ENCODE results near the gene GABBR2. TPM values are rescaled to one million over a fixed set of nuclear protein-coding genes. Genes with fewer than 3 reads are reported as not detected.

Gene GABBR2
- total and polyA plus RNA-seq, 7 experiments from 2014 or later = not detected

GRCh38 chr9:98702340-98702739, 6.4 kb downstream of the GABBR2 start:
- Histone ChIP-seq H3K4me3 (ENCODE audit: low read length) (no peak overlapping the region), H3K9me3 (ENCODE audit: control insufficient read depth in 2 of 3, low read length in 3 of 3) (peaks cover 0 to 3% (median 0%) of the 10 kb centered on the region in 3 experiments), H3K4me1 (ENCODE audit: control insufficient read depth in 2 of 2, insufficient read depth in 2 of 2, low read length in 2 of 2) (no peaks in the 10 kb centered on the region), H3K27me3 (ENCODE audit: control insufficient read depth in 2 of 2, insufficient read depth in 2 of 2, low read length in 2 of 2) (no peaks in the 10 kb centered on the region), H3K36me3 (ENCODE audit: control insufficient read depth in 2 of 3, insufficient read depth in 3 of 3, low read length in 3 of 3) (no peaks in the 10 kb centered on the region), H3K27ac (ENCODE audit: low read depth, low read length) (no peak overlapping the region)
- Mint-ChIP-seq H3K27ac (peak overlapping the region in 1 of 9 donors; percentile 51), H3K4me3 (no peak overlapping the region), H3K36me3 (peaks cover 0 to 4% (median 0%) of the 10 kb centered on the region in 5 donors), H3K4me1 (peaks cover 0 to 8% (median 5%) of the 10 kb centered on the region in 7 donors), H3K27me3 (peaks cover 39 to 77% (median 49%) of the 10 kb centered on the region in 5 donors), H3K9me3 (peaks cover 0 to 8% (median 0%) of the 10 kb centered on the region in 11 donors)
- intact Hi-C loops (cut with micrococcal nuclease) = no loop called here
- CTCF ChIA-PET = interaction anchor here (0.7 kb wide), 1 partner anchor 35 kb away, joined by 3 read pairs; no protein-coding TSS in a partner anchor
- no peak for DNase-seq
- ATAC-seq = no peak
- POLR2A ChIA-PET = no interaction called here

- peaks cover 0 to 4% (median 0%) of the 10 kb centered on the region in 5 donors for H3K36me3 Mint-ChIP-seq
- POLR2A ChIA-PET = no interaction called here
- H3K27ac ChIP-seq (ENCODE audit: low read depth, low read length) = no peak overlapping the region
Observed at GRCh38 chr9:98701576-98701975, 7.2 kb downstream of the GABBR2 start.

GRCh38 chr9:98700801-98701200, 7.9 kb downstream of the GABBR2 start:
- no peaks in the 10 kb centered on the region for H3K4me1 Mint-ChIP-seq
- Histone ChIP-seq H3K36me3 (ENCODE audit: control insufficient read depth in 2 of 3, insufficient read depth in 3 of 3, low read length in 3 of 3) (no peaks in the 10 kb centered on the region), H3K27me3 (ENCODE audit: control insufficient read depth in 2 of 2, insufficient read depth in 2 of 2, low read length in 2 of 2) (no peaks in the 10 kb centered on the region), H3K4me1 (ENCODE audit: control insufficient read depth in 2 of 2, insufficient read depth in 2 of 2, low read length in 2 of 2) (no peaks in the 10 kb centered on the region), H3K4me3 (ENCODE audit: low read length) (no peak overlapping the region), H3K9me3 (ENCODE audit: control insufficient read depth in 2 of 3, low read length in 3 of 3) (peaks cover 0 to 3% (median 0%) of the 10 kb centered on the region in 3 experiments), H3K27ac (ENCODE audit: low read depth, low read length) (no peak overlapping the region)
- H3K36me3 Mint-ChIP-seq = peaks cover 0 to 4% (median 0%) of the 10 kb centered on the region in 5 donors
- intact Hi-C loops (cut with micrococcal nuclease) = no loop called here
- CTCF ChIA-PET = no interaction called here
- H3K27me3 Mint-ChIP-seq = peaks cover 28 to 73% (median 41%) of the 10 kb centered on the region in 5 donors
- peaks cover 0 to 8% (median 0%) of the 10 kb centered on the region in 11 donors for H3K9me3 Mint-ChIP-seq
- POLR2A ChIA-PET = no interaction called here
- no peak overlapping the region for H3K27ac Mint-ChIP-seq
- DNase-seq (no peak), ATAC-seq (no peak)
- H3K4me3 Mint-ChIP-seq = no peak overlapping the region

More at GRCh38 chr9:98701576-98701975, 7.2 kb downstream of the GABBR2 start:
- intact Hi-C loops (cut with micrococcal nuclease) = no loop called here
- Histone ChIP-seq H3K4me3 (ENCODE audit: low read length) (no peak overlapping the region), H3K27me3 (ENCODE audit: control insufficient read depth in 2 of 2, insufficient read depth in 2 of 2, low read length in 2 of 2) (no peaks in the 10 kb centered on the region), H3K9me3 (ENCODE audit: control insufficient read depth in 2 of 3, low read length in 3 of 3) (peaks cover 0 to 3% (median 0%) of the 10 kb centered on the region in 3 experiments), H3K36me3 (ENCODE audit: control insufficient read depth in 2 of 3, insufficient read depth in 3 of 3, low read length in 3 of 3) (no peaks in the 10 kb centered on the region), H3K4me1 (ENCODE audit: control insufficient read depth in 2 of 2, insufficient read depth in 2 of 2, low read length in 2 of 2) (no peaks in the 10 kb centered on the region)
- DNase-seq = no peak
- CTCF ChIA-PET = no interaction called here
- Mint-ChIP-seq H3K27me3 (peaks cover 33 to 73% (median 44%) of the 10 kb centered on the region in 5 donors), H3K4me1 (peaks cover 0 to 4% (median 1%) of the 10 kb centered on the region in 7 donors), H3K27ac (no peak overlapping the region), H3K9me3 (peaks cover 0 to 8% (median 0%) of the 10 kb centered on the region in 11 donors), H3K4me3 (no peak overlapping the region)
- ATAC-seq = no peak

- ATAC-seq (no peak), DNase-seq (no peak)
- no peaks in the 10 kb centered on the region for H3K4me1 ChIP-seq (ENCODE audit: control insufficient read depth in 2 of 2, insufficient read depth in 2 of 2, low read length in 2 of 2)
- peaks cover 0 to 3% (median 0%) of the 10 kb centered on the region in 3 experiments for H3K9me3 ChIP-seq (ENCODE audit: control insufficient read depth in 2 of 3, low read length in 3 of 3)
- Mint-ChIP-seq H3K27ac (no peak overlapping the region), H3K9me3 (peaks cover 0 to 8% (median 0%) of the 10 kb centered on the region in 11 donors), H3K4me3 (no peak overlapping the region), H3K27me3 (peaks cover 11 to 67% (median 35%) of the 10 kb centered on the region in 5 donors), H3K36me3 (peaks cover 0 to 4% (median 0%) of the 10 kb centered on the region in 5 donors), H3K4me1 (no peaks in the 10 kb centered on the region)
- no peaks in the 10 kb centered on the region for H3K27me3 ChIP-seq (ENCODE audit: control insufficient read depth in 2 of 2, insufficient read depth in 2 of 2, low read length in 2 of 2)
- ChIA-PET POLR2A (no interaction called here), CTCF (interaction anchor here (0.7 kb wide), 1 partner anchor 26 kb away, joined by 3 read pairs; no protein-coding TSS in a partner anchor)
- no peak overlapping the region for H3K27ac ChIP-seq (ENCODE audit: low read depth, low read length)
- no peaks in the 10 kb centered on the region for H3K36me3 ChIP-seq (ENCODE audit: control insufficient read depth in 2 of 3, insufficient read depth in 3 of 3, low read length in 3 of 3)
- no peak overlapping the region for H3K4me3 ChIP-seq (ENCODE audit: low read length)
- intact Hi-C loops (cut with micrococcal nuclease) = no loop called here
Observed at GRCh38 chr9:98698856-98699255, 9.9 kb downstream of the GABBR2 start.

GRCh38 chr9:98694943-98695342, 13.8 kb downstream of the GABBR2 start:
- DNase-seq = no peak
- H3K27me3 Mint-ChIP-seq = peaks cover 7 to 51% (median 19%) of the 10 kb centered on the region in 5 donors

GRCh38 chr9:98692392-98692791, 16.3 kb downstream of the GABBR2 start:
- DNase-seq = no peak
- intact Hi-C loops (cut with micrococcal nuclease) = no loop called here
- Histone ChIP-seq H3K4me3 (ENCODE audit: low read length) (no peak overlapping the region), H3K36me3 (ENCODE audit: control insufficient read depth in 2 of 3, insufficient read depth in 3 of 3, low read length in 3 of 3) (no peaks in the 10 kb centered on the region), H3K9me3 (ENCODE audit: control insufficient read depth in 2 of 3, low read length in 3 of 3) (no peaks in the 10 kb centered on the region), H3K27me3 (ENCODE audit: control insufficient read depth in 2 of 2, insufficient read depth in 2 of 2, low read length in 2 of 2) (no peaks in the 10 kb centered on the region), H3K4me1 (ENCODE audit: control insufficient read depth in 2 of 2, insufficient read depth in 2 of 2, low read length in 2 of 2) (no peaks in the 10 kb centered on the region), H3K27ac (ENCODE audit: low read depth, low read length) (no peak overlapping the region)
- no peaks in the 10 kb centered on the region for H3K36me3 Mint-ChIP-seq
- no peaks in the 10 kb centered on the region for H3K4me1 Mint-ChIP-seq
- ChIA-PET POLR2A (no interaction called here), CTCF (no interaction called here)
- H3K27me3 Mint-ChIP-seq = peaks cover 10 to 29% (median 19%) of the 10 kb centered on the region in 5 donors
- no peak for ATAC-seq
- no peaks in the 10 kb centered on the region for H3K9me3 Mint-ChIP-seq
- no peak overlapping the region for H3K4me3 Mint-ChIP-seq
- H3K27ac Mint-ChIP-seq = no peak overlapping the region

More at GRCh38 chr9:98694943-98695342, 13.8 kb downstream of the GABBR2 start:
- Histone ChIP-seq H3K27me3 (ENCODE audit: control insufficient read depth in 2 of 2, insufficient read depth in 2 of 2, low read length in 2 of 2) (no peaks in the 10 kb centered on the region), H3K4me3 (ENCODE audit: low read length) (no peak overlapping the region), H3K4me1 (ENCODE audit: control insufficient read depth in 2 of 2, insufficient read depth in 2 of 2, low read length in 2 of 2) (no peaks in the 10 kb centered on the region), H3K36me3 (ENCODE audit: control insufficient read depth in 2 of 3, insufficient read depth in 3 of 3, low read length in 3 of 3) (no peaks in the 10 kb centered on the region), H3K27ac (ENCODE audit: low read depth, low read length) (no peak overlapping the region), H3K9me3 (ENCODE audit: control insufficient read depth in 2 of 3, low read length in 3 of 3) (no peaks in the 10 kb centered on the region)
- ATAC-seq = no peak
- CTCF ChIA-PET = no interaction called here
- POLR2A ChIA-PET = no interaction called here
- Mint-ChIP-seq H3K36me3 (no peaks in the 10 kb centered on the region), H3K9me3 (no peaks in the 10 kb centered on the region), H3K4me3 (no peak overlapping the region), H3K4me1 (no peaks in the 10 kb centered on the region), H3K27ac (no peak overlapping the region)
- intact Hi-C loops (cut with micrococcal nuclease) = no loop called here

- H3K27me3 ChIP-seq (ENCODE audit: control insufficient read depth in 2 of 2, insufficient read depth in 2 of 2, low read length in 2 of 2) = no peaks in the 10 kb centered on the region
- ATAC-seq (no peak), DNase-seq (no peak)
- no peak overlapping the region for H3K4me3 ChIP-seq (ENCODE audit: low read length)
- Mint-ChIP-seq H3K9me3 (no peaks in the 10 kb centered on the region), H3K27ac (no peak overlapping the region), H3K36me3 (no peaks in the 10 kb centered on the region), H3K4me1 (peaks cover 0 to 2% (median 0%) of the 10 kb centered on the region in 7 donors), H3K27me3 (peaks cover 10 to 29% (median 19%) of the 10 kb centered on the region in 5 donors), H3K4me3 (no peak overlapping the region)
- intact Hi-C loops (cut with micrococcal nuclease) = no loop called here
- CTCF ChIA-PET = no interaction called here
- H3K4me1 ChIP-seq (ENCODE audit: control insufficient read depth in 2 of 2, insufficient read depth in 2 of 2, low read length in 2 of 2) = no peaks in the 10 kb centered on the region
- H3K27ac ChIP-seq (ENCODE audit: low read depth, low read length) = no peak overlapping the region
- H3K9me3 ChIP-seq (ENCODE audit: control insufficient read depth in 2 of 3, low read length in 3 of 3) = no peaks in the 10 kb centered on the region
- POLR2A ChIA-PET = no interaction called here
- no peaks in the 10 kb centered on the region for H3K36me3 ChIP-seq (ENCODE audit: control insufficient read depth in 2 of 3, insufficient read depth in 3 of 3, low read length in 3 of 3)
Observed at GRCh38 chr9:98691890-98692289, 16.8 kb downstream of the GABBR2 start.

Data from naive thymus-derived CD4-positive, alpha-beta T cell (primary cell).